Kidney (tissue), 14 donors: ENCODE measurements around the gene TDRKH. TPM values are rescaled to one million over a fixed set of nuclear protein-coding genes. Genes with fewer than 3 reads are reported as not detected.

Experiments used
- DNase-seq, 5 donors: peaks; one replicate each; pipeline ENCODE4 v3.0.0-alpha.2; 2013 to 2020
- FAIRE-seq: peaks from 2 replicates; lab custom pipeline; 2012; peaks lifted over from hg19 to GRCh38; lab: Jason Lieb, UNC
- H3K27ac ChIP-seq, 2 donors: one replicate each; pipeline ENCODE4 v1.7.0; 2013; ENCODE audit warnings: low read depth in 2 of 2, low read length in 2 of 2, inconsistent platforms in 1 of 2
- H3K27me3 ChIP-seq: one replicate; pipeline ENCODE4 v1.7.1; 2013; ENCODE audit warnings: low read length, inconsistent platforms; ENCODE audit not compliant: control insufficient read depth, insufficient read depth
- H3K36me3 ChIP-seq, 3 donors: one replicate each; pipeline versions ENCODE4 v1.7.0 to v1.7.1; 2013; ENCODE audit warnings: low read length in 3 of 3, control low read depth in 1 of 3, inconsistent platforms in 1 of 3; ENCODE audit not compliant: insufficient read depth in 3 of 3, control insufficient read depth in 2 of 3
- H3K4me1 ChIP-seq, 3 donors: one replicate each; pipeline versions ENCODE4 v1.7.0 to v1.7.1; 2013; ENCODE audit warnings: low read length in 3 of 3, inconsistent platforms in 1 of 3, low read depth in 1 of 3; ENCODE audit not compliant: control insufficient read depth in 2 of 3, insufficient read depth in 2 of 3
- H3K4me3 ChIP-seq, 3 donors: one replicate each; pipeline versions ENCODE4 v1.7.0 to v1.8.1; 2013; ENCODE audit warnings: low read length in 3 of 3, control low read depth in 1 of 3, inconsistent platforms in 1 of 3
- H3K9ac ChIP-seq, 3 donors: one replicate each; pipeline versions ENCODE4 v1.7.0 to v1.7.1; 2013; ENCODE audit warnings: low read length in 3 of 3, control low read depth in 1 of 3, inconsistent platforms in 1 of 3
- H3K9me3 ChIP-seq, 3 donors: one replicate each; pipeline versions ENCODE4 v1.7.0 to v1.7.1; 2013; ENCODE audit warnings: low read length in 3 of 3, control low read depth in 1 of 3, inconsistent platforms in 1 of 3; ENCODE audit not compliant: control insufficient read depth in 2 of 3, insufficient read depth in 1 of 3
- CTCF ChIP-seq: IDR thresholded peaks from 3 replicates; pipeline ENCODE4 v1.5.1; 2012; ENCODE audit warnings: mild to moderate bottlenecking, moderate library complexity, borderline replicate concordance; ENCODE audit not compliant: insufficient read depth; ENCODE audit errors: extremely low read depth
- intact Hi-C: fragments of 100-400 bp; cut with DNase I; formaldehyde crosslinking; loops from one replicate; pipeline ENCODE4 v1.11.1; 2022
- polyA plus RNA-seq: library from polyadenylated mRNA; stranded (reverse); fragments of 350-450 nt; fragmentation: Illumina TruSeq; extraction: RNeasy Lipid Tissue Mini Kit (QIAGEN cat#74804); gene quantifications from one replicate; pipeline ENCODE4 v1.2.3, GENCODE V29; 2014; ENCODE audit warnings: low read depth, low replicate concordance; ENCODE audit not compliant: insufficient read depth
- total RNA-seq: library from RNA; stranded (reverse); fragmentation: NEBNext Ultra II Directional; extraction: Animal tissue kit (Norgen Biotek cat#: 25700); gene quantifications from one replicate; pipeline ENCODE4 v1.2.1, GENCODE V29; 2021
- donor health status: control.
- donor health status: control.
- donor health status: control.
- donor health status: control.
- donor health status: control.
- donor health status: DM: yes; HTN: yes; CAD: no.
- donor health status: Normal renal cell carcinoma (clear cell type).

TDRKH gene
- total and polyA plus RNA-seq, 2 donors from 2014 or later = 5.3 to 13.5 TPM

GRCh38 chr1:151809985-151810556 lies 19.8 kb upstream of the TDRKH start:
- Histone ChIP-seq H3K4me3 (no peak overlapping the region), H3K36me3 (peaks cover 0 to 44% (median 6%) of the 10 kb centered on the region in 3 donors), H3K9me3 (no peaks in the 10 kb centered on the region), H3K4me1 (no peaks in the 10 kb centered on the region), H3K9ac (no peak overlapping the region), H3K27ac (no peak overlapping the region), H3K27me3 (no peaks in the 10 kb centered on the region)
- intact Hi-C loops = no loop called here
- TF ChIP-seq CTCF = no peak
- no peak for DNase-seq
- FAIRE-seq = no peak

GRCh38 chr1:151809290-151809984 lies 19.1 kb upstream of the TDRKH start:
- intact Hi-C loops = no loop called here

GRCh38 chr1:151807766-151808165 lies 17.5 kb upstream of the TDRKH start:
- Histone ChIP-seq H3K4me3 (no peak overlapping the region), H3K9ac (no peak overlapping the region), H3K9me3 (no peaks in the 10 kb centered on the region), H3K36me3 (peaks cover 0 to 30% (median 6%) of the 10 kb centered on the region in 3 donors), H3K27ac (no peak overlapping the region), H3K27me3 (no peaks in the 10 kb centered on the region), H3K4me1 (no peaks in the 10 kb centered on the region)
- DNase-seq = no peak
- no peak for FAIRE-seq
- no peak for TF ChIP-seq CTCF
- intact Hi-C loops = no loop called here

More at GRCh38 chr1:151809290-151809984, 19.1 kb upstream of the TDRKH start:
- Histone ChIP-seq H3K9me3 (no peaks in the 10 kb centered on the region), H3K27me3 (no peaks in the 10 kb centered on the region), H3K4me3 (no peak overlapping the region), H3K27ac (no peak overlapping the region), H3K4me1 (no peaks in the 10 kb centered on the region), H3K36me3 (peaks cover 0 to 42% (median 6%) of the 10 kb centered on the region in 3 donors), H3K9ac (no peak overlapping the region)
- TF ChIP-seq CTCF = no peak
- FAIRE-seq = no peak
- DNase-seq = no peak
